Measurements from ENCODE around the gene DCAF8L1. TPM values are rescaled to one million over a fixed set of nuclear protein-coding genes. Genes with fewer than 3 reads are reported as not detected.

DCAF8L1 gene
- not detected in 5 replicates for total RNA-seq (2022; extraction: Qiagen RNA extraction; ENCODE audit: low read depth)

DNA sequence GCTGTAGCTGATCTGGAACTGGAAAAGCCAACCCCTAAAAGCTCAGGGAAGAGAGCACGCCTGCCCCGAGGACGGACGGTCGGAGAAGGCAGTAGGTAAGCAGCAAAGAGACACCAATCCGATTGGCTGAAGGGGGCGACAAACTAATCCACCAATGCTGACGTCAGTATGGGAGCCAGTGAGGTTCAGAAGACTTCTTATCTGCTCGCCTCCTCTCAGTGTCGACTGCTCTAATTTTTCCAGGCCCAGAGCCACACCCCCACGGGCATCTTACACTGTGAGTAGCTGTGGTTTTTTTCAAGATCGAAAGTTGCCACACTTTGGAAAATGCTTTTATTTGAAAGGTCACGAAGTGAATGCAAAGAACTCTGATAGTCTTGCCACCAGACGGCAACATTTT, at the start of gene DCAF8L1:
Gene DCAF8L1, minus strand, starts transcription at position 101 of the 400 bp plus-strand sequence. CDS start 115 bp downstream, outside the sequence.

Other genes starting within 250 kb of the DCAF8L1 start
- not detected in 5 replicates for gene MAGEB10, start 173.5 kb downstream of the DCAF8L1 start, total RNA-seq (2022; extraction: Qiagen RNA extraction; ENCODE audit: low read depth)